ENCODE data around the gene CDK17. TPM values are rescaled to one million over a fixed set of nuclear protein-coding genes. Genes with fewer than 3 reads are reported as not detected.
"Not testable (repeated sequence)": the region's sequence is repeated elsewhere in the genome, so short reads cannot be mapped to it uniquely, and the experiment has no call there.

Gene CDK17
- total and polyA plus RNA-seq, 2 donors from 2014 or later: 6.6 to 35.7 TPM

- TF ChIP-seq CTCF (IDR thresholded peaks at IDR 0.05; ENCODE audit: borderline replicate concordance, extremely low read depth, insufficient read depth): no peak
- H3K36me3 ChIP-seq (ENCODE audit: control insufficient read depth in 2 of 3, insufficient read depth in 3 of 3, low read length in 3 of 3): no peaks in the 10 kb centered on the region
- no peak overlapping the region for H3K9ac ChIP-seq (ENCODE audit: low read length in 3 of 3)
- FAIRE-seq: no peak
- intact Hi-C loops (cut with DNase I): no loop called here
- H3K27me3 ChIP-seq (ENCODE audit: control insufficient read depth, insufficient read depth, low read length): no peaks in the 10 kb centered on the region
- no peak overlapping the region for H3K4me3 ChIP-seq (ENCODE audit: low read length in 3 of 3)
- no peaks in the 10 kb centered on the region for H3K4me1 ChIP-seq (ENCODE audit: control insufficient read depth in 2 of 3, insufficient read depth in 2 of 3, low read depth in 1 of 3, low read length in 3 of 3)
- H3K9me3 ChIP-seq (ENCODE audit: control insufficient read depth in 2 of 3, insufficient read depth in 1 of 3, low read length in 3 of 3): no peaks in the 10 kb centered on the region
- no peak overlapping the region for H3K27ac ChIP-seq (ENCODE audit: low read depth in 2 of 2, low read length in 2 of 2)
- no peak for DNase-seq
These were observed 13.4 kb downstream of the CDK17 start for GRCh38 chr12:96386794-96387193.

- H3K9me3 ChIP-seq (ENCODE audit: control insufficient read depth in 2 of 3, insufficient read depth in 1 of 3, low read length in 3 of 3): no peaks in the 10 kb centered on the region
- no peak overlapping the region for H3K4me3 ChIP-seq (ENCODE audit: low read length in 3 of 3)
- intact Hi-C loops (cut with DNase I): no loop called here
- H3K4me1 ChIP-seq (ENCODE audit: control insufficient read depth in 2 of 3, insufficient read depth in 2 of 3, low read depth in 1 of 3, low read length in 3 of 3): no peaks in the 10 kb centered on the region
- DNase-seq (no peak), FAIRE-seq (no peak)
- H3K27me3 ChIP-seq (ENCODE audit: control insufficient read depth, insufficient read depth, low read length): no peaks in the 10 kb centered on the region
- H3K36me3 ChIP-seq (ENCODE audit: control insufficient read depth in 2 of 3, insufficient read depth in 3 of 3, low read length in 3 of 3): no peaks in the 10 kb centered on the region
- H3K27ac ChIP-seq (ENCODE audit: low read depth in 2 of 2, low read length in 2 of 2): no peak overlapping the region
- no peak overlapping the region for H3K9ac ChIP-seq (ENCODE audit: low read length in 3 of 3)
- no peak for TF ChIP-seq CTCF (IDR thresholded peaks at IDR 0.05; ENCODE audit: borderline replicate concordance, extremely low read depth, insufficient read depth)
These were observed 16.2 kb downstream of the CDK17 start for GRCh38 chr12:96383991-96384390.

- no peak overlapping the region for H3K9ac ChIP-seq (ENCODE audit: low read length in 3 of 3)
- no peaks in the 10 kb centered on the region for H3K36me3 ChIP-seq (ENCODE audit: control insufficient read depth in 2 of 3, insufficient read depth in 3 of 3, low read length in 3 of 3)
- H3K27me3 ChIP-seq (ENCODE audit: control insufficient read depth, insufficient read depth, low read length): no peaks in the 10 kb centered on the region
- no peak overlapping the region for H3K4me3 ChIP-seq (ENCODE audit: low read length in 3 of 3)
- H3K27ac ChIP-seq (ENCODE audit: low read depth in 2 of 2, low read length in 2 of 2): no peak overlapping the region
- no peaks in the 10 kb centered on the region for H3K9me3 ChIP-seq (ENCODE audit: control insufficient read depth in 2 of 3, insufficient read depth in 1 of 3, low read length in 3 of 3)
- no peak for DNase-seq
- no peak for FAIRE-seq
- intact Hi-C loops (cut with DNase I): no loop called here
- H3K4me1 ChIP-seq (ENCODE audit: control insufficient read depth in 2 of 3, insufficient read depth in 2 of 3, low read depth in 1 of 3, low read length in 3 of 3): no peaks in the 10 kb centered on the region
- TF ChIP-seq CTCF (IDR thresholded peaks at IDR 0.05; ENCODE audit: borderline replicate concordance, extremely low read depth, insufficient read depth): no peak
These were observed 16.9 kb downstream of the CDK17 start for GRCh38 chr12:96383371-96383770.

- H3K27ac ChIP-seq (ENCODE audit: low read depth in 2 of 2, low read length in 2 of 2); H3K9me3 ChIP-seq (ENCODE audit: control insufficient read depth in 2 of 3, insufficient read depth in 1 of 3, low read length in 3 of 3); FAIRE-seq; DNase-seq; intact Hi-C loops (cut with DNase I); H3K27me3 ChIP-seq (ENCODE audit: control insufficient read depth, insufficient read depth, low read length); H3K36me3 ChIP-seq (ENCODE audit: control insufficient read depth in 2 of 3, insufficient read depth in 3 of 3, low read length in 3 of 3); H3K9ac ChIP-seq (ENCODE audit: low read length in 3 of 3); H3K4me3 ChIP-seq (ENCODE audit: low read length in 3 of 3): not testable (repeated sequence)
- H3K4me1 ChIP-seq (ENCODE audit: control insufficient read depth in 2 of 3, insufficient read depth in 2 of 3, low read depth in 1 of 3, low read length in 3 of 3): peaks cover 0 to 10% (median 3%) of the 10 kb centered on the region in 3 donors
These were observed 20.5 kb downstream of the CDK17 start for GRCh38 chr12:96379743-96380142.
